Thymus (tissue), 11 donors: ENCODE data around the gene DCHS1. TPM values are rescaled to one million over a fixed set of nuclear protein-coding genes. Genes with fewer than 3 reads are reported as not detected.

Experiments used
- DNase-seq, 9 donors: peaks; one replicate each; pipeline ENCODE4 v3.0.0-alpha.2; 2013; ENCODE audit warnings: low spot score in 9 of 9, low read depth in 6 of 9, missing footprints in 1 of 9
- H3K27ac ChIP-seq, 2 donors: one replicate each; pipeline ENCODE4 v1.5.1; 2013; ENCODE audit warnings: control low read depth in 1 of 2, low read depth in 1 of 2, low read length in 1 of 2, mild to moderate bottlenecking in 1 of 2, moderate library complexity in 1 of 2
- H3K27me3 ChIP-seq, 2 donors: one replicate each; pipeline ENCODE4 v1.5.1; 2013; ENCODE audit warnings: low read length in 1 of 2; ENCODE audit not compliant: control insufficient read depth in 2 of 2, insufficient read depth in 1 of 2
- H3K36me3 ChIP-seq, 2 donors: one replicate each; pipeline ENCODE4 v1.5.1; 2013; ENCODE audit warnings: low read length in 1 of 2, mild to moderate bottlenecking in 1 of 2, moderate library complexity in 1 of 2; ENCODE audit not compliant: control insufficient read depth in 2 of 2, insufficient read depth in 2 of 2
- H3K4me1 ChIP-seq, 2 donors: one replicate each; pipeline ENCODE4 v1.5.1; 2013; ENCODE audit warnings: low read length in 2 of 2; ENCODE audit not compliant: control insufficient read depth in 2 of 2, insufficient read depth in 2 of 2
- H3K4me3 ChIP-seq, 2 donors: one replicate each; pipeline ENCODE4 v1.5.1; 2013; ENCODE audit warnings: low read length in 2 of 2, control low read depth in 1 of 2, mild to moderate bottlenecking in 1 of 2
- H3K9me3 ChIP-seq, 2 donors: one replicate each; pipeline ENCODE4 v1.5.1; 2013; ENCODE audit warnings: low read length in 1 of 2, mild to moderate bottlenecking in 1 of 2; ENCODE audit not compliant: control insufficient read depth in 2 of 2, insufficient read depth in 1 of 2
- WGBS: extraction: QIAGEN DNeasy Blood & Tissue Kit; methylation state at CpG from one replicate; pipeline ENCODE4 v1.1.7; 2013; 5-methylcytosine and 5-hydroxymethylcytosine counted together
- polyA plus RNA-seq: library from polyadenylated mRNA; stranded (reverse); fragments of 200-250 nt; gene quantifications from one replicate; pipeline ENCODE4 v1.2.3, GENCODE V29; 2013
- total RNA-seq: library from RNA; stranded (reverse); fragments of 120-200 nt; gene quantifications from one replicate; pipeline ENCODE4 v1.2.4, GENCODE V29; 2013
- donor health status: healthy.

Gene DCHS1
- total and polyA plus RNA-seq, 2 donors: 3.2 to 6.5 TPM

DNA sequence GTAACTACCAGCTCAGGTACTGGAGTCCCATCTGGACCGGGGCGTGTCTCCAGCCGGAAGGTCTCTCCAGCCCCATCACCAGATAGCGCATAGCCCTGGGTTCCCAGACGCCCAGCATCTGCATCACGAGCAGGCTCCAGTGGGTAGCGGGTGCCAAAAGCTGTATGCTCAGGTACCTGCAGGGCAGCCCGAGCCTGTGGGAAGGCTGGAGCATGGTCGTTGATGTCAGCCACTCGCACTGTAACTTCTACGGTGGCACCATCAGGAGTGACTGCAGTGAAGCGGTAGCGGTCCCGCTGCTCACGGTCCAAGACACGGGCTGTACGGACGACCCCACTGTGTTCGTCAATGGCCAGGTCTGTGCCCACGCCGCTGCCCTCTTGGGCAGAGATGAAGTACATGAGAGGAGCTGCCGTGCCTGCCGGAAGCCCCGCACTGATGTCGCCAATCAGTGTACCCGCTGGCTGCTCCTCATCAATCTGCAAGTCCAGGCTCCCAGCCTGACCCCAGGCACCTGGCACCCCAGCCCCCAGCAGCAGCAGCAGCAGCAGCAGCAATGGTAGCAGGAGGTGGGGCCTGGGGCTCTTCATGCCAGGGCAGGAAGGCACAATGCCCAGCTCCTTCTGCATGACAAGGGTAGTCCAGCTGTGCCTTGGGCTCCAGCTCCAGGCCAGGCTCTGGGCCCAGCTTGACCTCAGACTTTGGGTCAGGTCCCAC lies 14.5 kb downstream of the DCHS1 start:
- H3K36me3 ChIP-seq: peaks cover 0 to 6% of the 10 kb centered on the region in 2 donors
- no peaks in the 10 kb centered on the region for H3K27me3 ChIP-seq
- no peak for DNase-seq
- peaks cover 0 to 1% of the 10 kb centered on the region in 2 donors for H3K4me1 ChIP-seq
- WGBS: 98% methylated on average over 26 of the region's 26 CpGs
- H3K9me3 ChIP-seq: no peaks in the 10 kb centered on the region
- H3K4me3 ChIP-seq: no peak overlapping the region
- H3K27ac ChIP-seq: no peak overlapping the region

GRCh38 chr11:6640036-6640984 lies 15.3 kb downstream of the DCHS1 start:
- DNase-seq: no peak
- Histone ChIP-seq H3K27ac (no peak overlapping the region), H3K27me3 (no peaks in the 10 kb centered on the region), H3K4me3 (no peak overlapping the region), H3K4me1 (no peaks in the 10 kb centered on the region), H3K36me3 (peaks cover 0 to 6% of the 10 kb centered on the region in 2 donors), H3K9me3 (no peaks in the 10 kb centered on the region)
- 98% methylated on average over 36 of the region's 36 CpGs for WGBS

DNA sequence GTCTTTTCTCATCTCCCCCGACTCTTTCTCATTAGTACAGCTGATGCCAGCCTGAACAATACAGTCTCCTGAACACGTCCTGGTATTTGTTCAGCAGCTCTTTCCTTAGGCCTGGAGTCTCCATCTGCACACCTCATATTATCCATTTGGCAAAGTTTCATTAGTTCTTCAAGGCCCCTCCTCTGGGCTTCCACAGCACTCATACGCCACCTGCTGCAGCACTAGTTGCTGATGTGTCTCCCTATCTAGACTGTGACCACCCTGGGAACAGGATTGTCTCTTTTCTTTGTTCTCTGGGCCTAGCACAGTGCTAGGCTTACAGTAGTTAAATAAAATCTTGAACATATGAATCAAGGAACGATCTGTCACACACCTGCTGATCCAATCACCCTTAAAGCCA lies 17.2 kb downstream of the DCHS1 start:
- no peak for DNase-seq
- peaks cover 0 to 6% of the 10 kb centered on the region in 2 donors for H3K36me3 ChIP-seq
- H3K27me3 ChIP-seq: no peaks in the 10 kb centered on the region
- no peak overlapping the region for H3K4me3 ChIP-seq
- no peak overlapping the region for H3K27ac ChIP-seq
- H3K9me3 ChIP-seq: no peaks in the 10 kb centered on the region
- 93% methylated on average over 4 of the region's 4 CpGs for WGBS
- H3K4me1 ChIP-seq: no peaks in the 10 kb centered on the region

GRCh38 chr11:6637871-6638270 lies 17.7 kb downstream of the DCHS1 start:
- H3K36me3 ChIP-seq: peaks cover 0 to 8% of the 10 kb centered on the region in 2 donors
- DNase-seq: no peak
- 90% methylated on average over 3 of the region's 3 CpGs for WGBS
- no peaks in the 10 kb centered on the region for H3K9me3 ChIP-seq
- no peaks in the 10 kb centered on the region for H3K4me1 ChIP-seq
- H3K27ac ChIP-seq: no peak overlapping the region
- H3K27me3 ChIP-seq: no peaks in the 10 kb centered on the region
- no peak overlapping the region for H3K4me3 ChIP-seq

GRCh38 chr11:6636480-6636879 lies 19.1 kb downstream of the DCHS1 start:
- H3K4me3 ChIP-seq: no peak overlapping the region
- no peaks in the 10 kb centered on the region for H3K9me3 ChIP-seq
- WGBS: 93% methylated on average over 3 of the region's 3 CpGs
- H3K27me3 ChIP-seq: no peaks in the 10 kb centered on the region
- H3K36me3 ChIP-seq: peaks cover 6 to 16% of the 10 kb centered on the region in 2 donors
- H3K27ac ChIP-seq: no peak overlapping the region
- DNase-seq: no peak
- no peaks in the 10 kb centered on the region for H3K4me1 ChIP-seq

DNA sequence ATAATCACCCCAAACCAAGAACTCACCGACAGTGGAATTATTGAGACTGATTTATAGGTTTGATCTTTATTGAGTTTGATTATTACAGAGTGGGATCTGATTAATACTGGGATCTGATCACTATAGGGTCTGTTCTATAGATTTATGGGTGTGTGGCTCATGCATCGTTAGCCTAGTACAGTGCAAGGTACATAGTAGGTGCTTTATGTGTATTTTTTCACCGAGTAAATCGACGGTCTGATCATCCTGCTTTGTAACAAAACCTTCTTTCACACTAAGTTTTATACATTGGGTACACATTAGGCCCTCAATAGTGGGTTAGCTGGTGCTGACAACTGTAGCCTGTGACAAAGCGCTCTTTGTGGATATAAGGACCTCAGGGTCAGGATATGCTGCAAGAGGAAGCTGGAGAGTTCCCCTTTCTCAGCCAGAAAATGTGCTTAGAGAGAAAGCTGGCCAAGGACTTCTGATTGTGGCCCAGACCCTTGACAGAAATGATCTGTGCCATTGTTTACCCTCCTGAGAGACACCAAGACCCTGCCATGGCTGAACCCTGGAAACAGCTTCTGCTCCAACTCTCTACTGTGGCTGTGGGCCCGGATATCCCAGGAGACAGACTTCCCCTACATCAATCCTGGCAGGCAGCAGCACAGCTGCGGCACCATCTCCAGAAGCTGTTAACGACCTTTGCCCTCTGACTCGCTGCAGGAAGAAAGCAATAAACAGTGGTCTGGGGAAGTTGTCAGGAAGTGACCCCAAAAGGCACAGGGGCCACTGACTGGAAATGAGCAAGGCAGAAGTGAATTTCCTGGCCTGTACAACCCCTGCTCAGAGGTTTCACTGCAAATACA lies 20.3 kb downstream of the DCHS1 start:
- Histone ChIP-seq H3K36me3 (peaks cover 6 to 16% of the 10 kb centered on the region in 2 donors), H3K27me3 (no peaks in the 10 kb centered on the region), H3K9me3 (no peaks in the 10 kb centered on the region), H3K4me1 (no peaks in the 10 kb centered on the region), H3K27ac (no peak overlapping the region), H3K4me3 (no peak overlapping the region)
- WGBS: 56% methylated on average over 10 of the region's 10 CpGs
- no peak for DNase-seq

DNA sequence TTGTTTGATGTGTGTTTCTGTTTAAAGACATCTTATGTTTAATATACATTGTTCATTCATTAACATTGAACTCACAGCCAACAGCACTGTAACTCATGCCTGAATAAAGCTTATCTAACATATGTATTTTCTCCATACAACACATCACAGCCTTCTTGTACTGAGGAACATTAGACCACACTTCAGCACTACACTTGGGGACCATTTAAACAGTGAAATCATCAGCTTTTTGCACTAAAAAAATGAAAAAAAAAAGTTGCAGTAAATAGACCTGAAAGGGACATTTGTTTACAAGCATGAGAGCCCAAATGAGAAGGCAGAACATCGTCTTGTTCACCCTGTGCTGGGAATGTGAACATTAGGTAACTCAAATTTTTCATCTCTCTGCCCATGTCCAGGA lies 21.1 kb downstream of the DCHS1 start:
- Histone ChIP-seq H3K9me3 (no peaks in the 10 kb centered on the region), H3K4me3 (no peak overlapping the region), H3K27ac (no peak overlapping the region), H3K27me3 (no peaks in the 10 kb centered on the region), H3K4me1 (no peaks in the 10 kb centered on the region), H3K36me3 (peaks cover 7 to 16% of the 10 kb centered on the region in 2 donors)
- 89% methylated on average over 1 of the region's 1 CpG for WGBS
- DNase-seq: no peak

DNA sequence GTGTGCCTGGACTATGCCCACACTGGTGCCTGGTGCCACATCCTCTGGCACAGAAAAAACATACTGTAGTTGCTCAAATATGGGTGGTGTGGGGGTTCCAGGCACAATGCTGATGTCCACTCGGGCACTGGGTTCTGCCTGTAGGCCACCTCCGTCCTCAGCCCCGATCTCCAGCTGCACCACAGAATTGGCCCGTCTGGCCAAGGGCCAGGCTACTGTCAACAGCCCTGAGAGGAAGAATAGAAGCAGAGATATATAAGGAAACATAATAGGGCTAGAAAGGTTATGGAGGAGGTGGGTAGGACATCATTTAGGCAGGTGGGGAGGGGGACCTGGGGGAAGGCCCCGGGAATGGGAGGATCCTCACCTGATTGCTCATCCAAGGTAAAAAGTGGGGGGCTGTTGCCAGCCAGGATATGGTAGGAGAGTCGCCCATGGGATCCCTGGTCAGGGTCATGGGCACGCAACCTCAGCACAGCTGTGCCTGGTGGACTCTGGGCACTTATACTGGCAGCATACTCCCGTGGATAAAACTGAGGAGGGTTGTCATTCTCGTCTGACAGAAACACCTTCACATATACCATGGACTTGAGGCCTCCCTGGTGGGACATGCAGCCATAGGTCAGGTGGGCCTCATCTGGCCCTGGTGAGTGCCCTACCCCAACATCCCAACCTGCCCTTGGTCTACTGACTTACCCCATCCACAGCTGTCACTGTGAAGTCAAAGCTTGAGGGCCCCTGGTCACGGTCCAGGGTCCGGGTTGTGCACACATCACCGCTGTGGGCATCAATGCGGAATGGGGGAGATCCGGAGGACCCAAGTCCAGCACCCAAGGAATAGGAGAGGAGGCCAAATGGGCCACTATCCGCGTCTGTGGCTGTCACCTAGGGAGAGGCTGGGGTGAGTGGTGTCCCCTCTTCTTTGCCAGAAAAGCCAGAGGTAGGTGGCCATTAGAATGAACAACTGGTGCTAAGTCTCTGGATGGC lies 21.9 kb downstream of the DCHS1 start:
- Histone ChIP-seq H3K4me3 (no peak overlapping the region), H3K9me3 (no peaks in the 10 kb centered on the region), H3K27me3 (no peaks in the 10 kb centered on the region), H3K36me3 (peaks cover 13 to 15% of the 10 kb centered on the region in 2 donors), H3K4me1 (no peaks in the 10 kb centered on the region), H3K27ac (no peak overlapping the region)
- no peak for DNase-seq
- 96% methylated on average over 16 of the region's 16 CpGs for WGBS
